Cardiac muscle cell (in vitro differentiated cells and primary cell): ENCODE measurements around the gene CHAF1B. TPM values are rescaled to one million over a fixed set of nuclear protein-coding genes. Genes with fewer than 3 reads are reported as not detected.

ENCODE experiments used
- DNase-seq, 2 donors: peaks; one replicate each; pipeline versions ENCODE4 v3.0.0 to v3.0.0-alpha.2; 2010 to 2017; ENCODE audit warnings: low read depth in 1 of 2, low spot score in 1 of 2
- H3K27ac ChIP-seq: fragments of 200-600 bp; sonication (generic); 2 replicates; pipeline ENCODE4 v1.5.1; 2016
- H3K27me3 ChIP-seq: fragments of 200-600 bp; sonication (generic); 2 replicates; pipeline ENCODE4 v1.6.0; 2016; ENCODE audit warnings: control low read depth
- H3K36me3 ChIP-seq: fragments of 200-600 bp; sonication (generic); 2 replicates; pipeline ENCODE4 v1.5.1; 2016; ENCODE audit warnings: control low read depth
- H3K4me1 ChIP-seq: fragments of 200-600 bp; sonication (generic); 2 replicates; pipeline ENCODE4 v1.8.1; 2017; ENCODE audit warnings: low read depth, mild to moderate bottlenecking, mixed run types
- H3K4me3 ChIP-seq: fragments of 200-600 bp; sonication (generic); 2 replicates; pipeline ENCODE4 v1.5.1; 2016; ENCODE audit warnings: mild to moderate bottlenecking
- H3K9me3 ChIP-seq: fragments of 200-600 bp; sonication (generic); 2 replicates; pipeline ENCODE4 v1.5.1; 2017; ENCODE audit warnings: low read depth, mild to moderate bottlenecking, control low read depth
- polyA plus RNA-seq: library from polyadenylated mRNA; unstranded; fragments of >200 nt; fragmentation: Nextera tagmentation; extraction: Ambion mirVana; gene quantifications from 2 replicates; pipeline ENCODE4 v1.2.1, GENCODE V29; 2016
- total RNA-seq: library from RNA; depleted of rRNA; stranded (reverse); fragments of >200 nt; gene quantifications from 2 replicates; pipeline ENCODE4 v1.2.3, GENCODE V29; 2016
- TF ChIP-seq, protein P1 (sequence below): IDR thresholded peaks from 2 replicates; pipeline ENCODE4 v1.5.1; 2012; ENCODE audit warnings: low read depth, mild to moderate bottlenecking, low read length

The CHAF1B gene
- total and polyA plus RNA-seq, 2 experiments from 2014 or later, result 3.1 to 5.0 TPM

DNA sequence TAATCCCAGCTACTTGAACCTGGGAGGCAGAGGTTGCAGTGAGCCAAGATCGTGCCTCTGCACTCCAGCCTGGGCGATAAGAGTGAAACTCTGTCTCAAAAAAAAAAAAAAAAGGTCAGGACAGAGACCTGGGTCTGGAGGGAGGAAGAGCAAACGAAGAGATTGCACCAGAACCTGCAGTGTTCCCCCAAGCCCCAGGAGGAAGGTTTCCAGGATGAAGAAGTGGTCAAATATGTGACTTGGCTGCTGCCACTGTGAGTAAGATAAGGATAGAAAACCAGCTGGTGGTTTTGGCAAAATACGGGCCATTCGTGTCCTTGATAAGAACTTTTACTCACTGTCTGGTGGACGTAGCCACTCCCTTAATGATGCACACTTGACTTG is 52.5 kb downstream of the CHAF1B start:
- no peak overlapping the region for H3K4me3 ChIP-seq
- H3K27ac ChIP-seq, result no peak overlapping the region
- H3K9me3 ChIP-seq, result no peaks in the 10 kb centered on the region
- H3K36me3 ChIP-seq, result no peaks in the 10 kb centered on the region
- TF ChIP-seq, protein P1, sequence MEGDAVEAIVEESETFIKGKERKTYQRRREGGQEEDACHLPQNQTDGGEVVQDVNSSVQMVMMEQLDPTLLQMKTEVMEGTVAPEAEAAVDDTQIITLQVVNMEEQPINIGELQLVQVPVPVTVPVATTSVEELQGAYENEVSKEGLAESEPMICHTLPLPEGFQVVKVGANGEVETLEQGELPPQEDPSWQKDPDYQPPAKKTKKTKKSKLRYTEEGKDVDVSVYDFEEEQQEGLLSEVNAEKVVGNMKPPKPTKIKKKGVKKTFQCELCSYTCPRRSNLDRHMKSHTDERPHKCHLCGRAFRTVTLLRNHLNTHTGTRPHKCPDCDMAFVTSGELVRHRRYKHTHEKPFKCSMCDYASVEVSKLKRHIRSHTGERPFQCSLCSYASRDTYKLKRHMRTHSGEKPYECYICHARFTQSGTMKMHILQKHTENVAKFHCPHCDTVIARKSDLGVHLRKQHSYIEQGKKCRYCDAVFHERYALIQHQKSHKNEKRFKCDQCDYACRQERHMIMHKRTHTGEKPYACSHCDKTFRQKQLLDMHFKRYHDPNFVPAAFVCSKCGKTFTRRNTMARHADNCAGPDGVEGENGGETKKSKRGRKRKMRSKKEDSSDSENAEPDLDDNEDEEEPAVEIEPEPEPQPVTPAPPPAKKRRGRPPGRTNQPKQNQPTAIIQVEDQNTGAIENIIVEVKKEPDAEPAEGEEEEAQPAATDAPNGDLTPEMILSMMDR, result no peak
- peaks cover 6% of the 10 kb centered on the region for H3K4me1 ChIP-seq
- no peaks in the 10 kb centered on the region for H3K27me3 ChIP-seq
- DNase-seq, result peak in 1 of 2 donors; percentile 82

DNA sequence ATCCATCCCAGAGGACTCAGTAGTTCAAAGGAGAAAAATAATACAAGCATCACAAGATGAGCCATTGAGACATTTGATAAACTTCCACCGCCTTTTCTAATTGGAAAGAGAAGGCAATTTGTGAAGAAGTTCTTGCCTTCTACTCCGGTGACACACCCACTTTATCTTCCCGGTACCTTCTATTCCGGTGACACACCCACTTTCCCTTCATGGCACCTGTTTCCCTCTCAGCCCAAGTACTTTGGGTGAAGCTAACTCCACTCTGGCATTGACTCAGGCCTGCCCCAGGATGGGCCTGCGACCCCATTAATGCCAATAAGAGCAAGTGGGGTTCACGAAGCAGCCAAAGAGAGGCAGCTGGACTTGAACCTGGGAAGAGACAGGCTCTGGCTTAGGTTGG is 56.5 kb downstream of the CHAF1B start:
- no peak overlapping the region for H3K4me3 ChIP-seq
- no peak overlapping the region for H3K27ac ChIP-seq
- H3K27me3 ChIP-seq, result no peaks in the 10 kb centered on the region
- TF ChIP-seq, protein P1, result no peak
- DNase-seq, result no peak
- no peaks in the 10 kb centered on the region for H3K4me1 ChIP-seq
- no peaks in the 10 kb centered on the region for H3K9me3 ChIP-seq
- no peaks in the 10 kb centered on the region for H3K36me3 ChIP-seq

DNA sequence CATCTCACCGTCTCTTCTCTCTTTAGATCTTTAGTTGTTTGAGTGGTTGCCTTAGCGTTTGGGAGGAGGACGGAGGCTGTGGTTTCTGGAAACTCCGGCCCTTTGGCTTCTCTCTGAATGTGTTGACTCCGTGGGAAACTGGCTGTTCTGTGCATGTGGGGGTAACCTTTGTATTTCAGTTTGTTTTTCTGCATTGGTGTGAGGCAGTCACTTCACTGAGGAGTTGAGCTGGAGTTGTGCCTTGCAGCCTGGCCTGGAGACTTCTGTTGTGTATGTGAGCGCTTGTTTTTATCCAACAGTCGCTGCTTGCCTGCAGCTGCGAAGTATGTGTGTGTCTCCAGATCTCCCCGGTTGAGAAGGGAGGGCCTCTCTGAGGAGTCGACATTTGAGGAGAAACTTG is 61.1 kb downstream of the CHAF1B start:
- no peaks in the 10 kb centered on the region for H3K4me1 ChIP-seq
- TF ChIP-seq, protein P1, result no peak
- DNase-seq, result peak in 1 of 2 donors; percentile 55
- no peaks in the 10 kb centered on the region for H3K9me3 ChIP-seq
- H3K27me3 ChIP-seq, result no peaks in the 10 kb centered on the region
- H3K4me3 ChIP-seq, result no peak overlapping the region
- no peaks in the 10 kb centered on the region for H3K36me3 ChIP-seq
- no peak overlapping the region for H3K27ac ChIP-seq

DNA sequence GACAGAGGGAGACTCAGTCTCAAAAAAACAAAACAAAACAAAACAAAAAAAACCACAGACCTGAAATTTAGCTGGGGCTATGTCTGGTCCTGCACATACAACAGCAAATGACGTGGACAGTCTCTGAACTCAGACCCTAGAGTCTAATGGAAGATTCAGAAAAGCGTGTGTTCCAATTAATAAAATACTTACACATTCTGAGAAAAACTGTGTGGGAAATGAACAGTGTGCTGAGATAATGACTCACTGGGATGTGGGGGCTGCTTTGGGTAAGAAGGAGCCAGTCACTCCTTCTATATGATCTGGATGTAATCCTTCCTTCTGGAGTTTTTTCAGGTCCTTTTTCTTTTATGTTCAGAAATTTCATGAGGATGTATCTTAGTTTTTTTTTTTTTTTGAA is 65.3 kb downstream of the CHAF1B start:
- Histone ChIP-seq H3K27me3 (no peaks in the 10 kb centered on the region), H3K27ac (no peak overlapping the region), H3K4me3 (no peak overlapping the region), H3K36me3 (no peaks in the 10 kb centered on the region), H3K9me3 (no peaks in the 10 kb centered on the region), H3K4me1 (no peaks in the 10 kb centered on the region)
- TF ChIP-seq, protein P1, result no peak
- DNase-seq, result peak in 1 of 2 donors; percentile 32

DNA sequence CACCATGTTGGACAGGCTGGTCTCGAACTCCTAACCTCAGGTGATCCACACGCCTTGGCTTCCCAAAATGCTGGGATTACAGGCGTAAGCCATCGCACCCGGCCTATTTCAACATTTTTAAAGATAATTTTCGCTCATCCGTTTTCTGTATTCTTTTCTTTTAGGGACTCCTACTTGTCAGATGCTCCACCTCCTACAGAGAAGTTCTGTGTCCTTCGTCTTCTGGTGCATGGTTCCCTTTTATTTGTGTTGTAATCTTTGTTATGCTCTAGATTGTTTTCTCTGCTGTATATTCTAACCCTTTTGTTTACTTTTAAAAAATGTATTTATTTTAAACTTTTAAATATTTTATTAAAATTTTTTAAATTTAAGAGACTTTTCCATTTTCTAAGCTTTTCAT is 66.3 kb downstream of the CHAF1B start:
- Histone ChIP-seq H3K4me1 (no peaks in the 10 kb centered on the region), H3K36me3 (no peaks in the 10 kb centered on the region), H3K9me3 (no peaks in the 10 kb centered on the region), H3K4me3 (no peak overlapping the region), H3K27ac (no peak overlapping the region), H3K27me3 (no peaks in the 10 kb centered on the region)
- DNase-seq, result no peak
- TF ChIP-seq, protein P1, result no peak
